ENCODE measurements around the gene KAT8. TPM values are rescaled to one million over a fixed set of nuclear protein-coding genes. Genes with fewer than 3 reads are reported as not detected.

Gene KAT8
- total and polyA plus RNA-seq, 10 of the 15 experiments (the other 5 are each of a cell fraction or from before 2014, with no cell fraction given), result 5.5 to 55.8 (median 39.6) TPM

DNA sequence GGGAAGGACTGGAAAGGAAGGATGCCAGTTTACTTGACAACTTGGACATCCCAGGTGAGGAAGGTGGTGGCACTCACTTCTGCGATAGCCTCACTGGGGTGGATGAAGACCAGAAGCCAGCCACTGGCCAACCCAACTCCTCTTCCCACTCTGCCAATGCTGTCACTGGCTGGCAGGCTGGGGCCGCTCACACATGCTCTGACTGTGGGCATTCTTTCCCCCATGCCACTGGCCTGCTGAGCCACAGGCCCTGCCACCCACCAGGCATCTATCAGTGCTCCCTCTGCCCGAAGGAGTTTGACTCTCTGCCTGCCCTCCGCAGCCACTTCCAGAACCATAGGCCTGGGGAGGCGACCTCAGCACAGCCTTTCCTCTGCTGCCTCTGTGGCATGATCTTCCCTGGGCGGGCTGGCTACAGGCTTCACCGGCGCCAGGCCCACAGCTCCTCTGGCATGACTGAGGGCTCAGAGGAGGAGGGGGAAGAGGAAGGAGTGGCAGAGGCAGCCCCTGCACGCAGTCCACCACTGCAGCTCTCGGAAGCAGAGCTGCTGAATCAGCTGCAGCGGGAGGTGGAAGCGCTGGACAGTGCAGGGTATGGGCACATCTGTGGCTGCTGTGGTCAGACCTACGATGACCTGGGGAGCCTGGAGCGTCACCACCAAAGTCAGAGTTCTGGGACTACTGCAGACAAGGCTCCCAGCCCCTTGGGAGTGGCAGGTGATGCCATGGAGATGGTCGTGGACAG, 38.7 kb upstream of the KAT8 start:
- Histone ChIP-seq H4K20me1 (ENCODE audit: control insufficient read depth, insufficient read depth) (no peaks in the 10 kb centered on the region), H3K4me3 (no peak overlapping the region), H2AFZ (ENCODE audit: control insufficient read depth, low read depth, low read length) (no peak overlapping the region), H3K9ac (ENCODE audit: control insufficient read depth, insufficient read depth, low read length) (no peak overlapping the region), H3K4me2 (ENCODE audit: control insufficient read depth, insufficient read depth) (no peak overlapping the region), H3K4me1 (ENCODE audit: control insufficient read depth, insufficient read depth, low read length) (no peaks in the 10 kb centered on the region; the same call in 1 of the 2 replicates), H3K79me2 (ENCODE audit: control insufficient read depth, insufficient read depth, low read length) (peaks cover 17% of the 10 kb centered on the region), H3K27ac (ENCODE audit: control insufficient read depth, insufficient read depth) (no peak overlapping the region), H3K9me3 (replicated peaks; ENCODE audit: control insufficient read depth, insufficient read depth, low read length) (no peaks in the 10 kb centered on the region), H3K27me3 (replicated peaks in 1 of 2; ENCODE audit: control insufficient read depth in 2 of 2, insufficient read depth in 2 of 2, low read length in 1 of 2) (no peaks in the 10 kb centered on the region), H3K36me3 (ENCODE audit: control insufficient read depth in 2 of 2, insufficient read depth in 2 of 2, low read length in 1 of 2) (peaks cover 8 to 14% of the 10 kb centered on the region in 2 experiments; a peak in 3 of 4 replicates)
- 91% methylated on average over 15 of the region's 15 CpGs for WGBS (ENCODE audit: insufficient coverage, insufficient replicate concordance, low lambda C conversion rate, missing lambda C conversion rate)
- intact Hi-C loops (cut with micrococcal nuclease; ENCODE audit: unreplicated experiment), result loop anchor here (10.0 kb wide), 1 partner anchor 84 kb away; no protein-coding TSS in a partner anchor
- TF ChIP-seq POLR2A (IDR thresholded peaks at IDR 0.05; ENCODE audit: low read depth, low read length) (peak; percentile 42; the same call in 1 of the 2 replicates), SIX5 (IDR thresholded peaks at IDR 0.05; ENCODE audit: low read depth, low read length, severe bottlenecking) (no peak)
- BruUV-seq (replicated peaks), result no TSS peak
- DNase-seq (ENCODE audit: low read depth, low spot score) (no peak), ATAC-seq (no peak), FAIRE-seq (no peak)
- ChIA-PET SMC1A (ENCODE audit: uncharacterized antibody, unreplicated experiment) (no interaction called here), POLR2A (interaction anchor here (0.5 kb wide), 1 partner anchor 31 kb away, joined by 3 read pairs; no protein-coding TSS in a partner anchor), RAD21 (ENCODE audit: unreplicated experiment) (no interaction called here), CTCF (interaction anchor here (1.2 kb wide), 1 partner anchor 94 kb away, joined by 4 read pairs; the partner anchor contains the start of gene HSD3B7)
- in situ Hi-C loops (cut with MboI), result no loop called here

DNA sequence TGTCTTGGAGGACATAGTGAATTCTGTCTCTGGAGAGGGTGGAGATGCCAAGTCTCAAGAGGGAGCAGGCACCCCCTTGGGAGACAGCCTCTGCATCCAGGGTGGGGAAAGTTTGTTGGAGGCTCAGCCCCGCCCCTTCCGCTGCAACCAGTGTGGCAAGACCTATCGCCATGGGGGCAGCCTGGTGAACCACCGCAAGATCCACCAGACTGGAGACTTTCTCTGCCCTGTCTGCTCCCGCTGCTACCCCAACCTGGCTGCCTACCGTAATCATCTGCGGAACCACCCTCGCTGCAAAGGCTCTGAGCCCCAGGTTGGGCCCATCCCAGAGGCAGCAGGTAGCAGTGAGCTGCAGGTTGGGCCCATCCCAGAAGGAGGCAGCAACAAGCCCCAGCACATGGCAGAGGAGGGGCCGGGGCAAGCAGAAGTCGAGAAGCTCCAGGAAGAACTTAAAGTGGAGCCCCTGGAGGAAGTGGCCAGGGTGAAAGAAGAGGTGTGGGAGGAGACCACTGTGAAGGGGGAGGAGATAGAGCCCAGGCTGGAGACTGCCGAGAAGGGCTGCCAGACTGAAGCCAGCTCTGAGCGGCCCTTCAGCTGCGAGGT, 38.0 kb upstream of the KAT8 start:
- H3K4me1 ChIP-seq (ENCODE audit: control insufficient read depth, insufficient read depth, low read length), result no peaks in the 10 kb centered on the region; the same call in 1 of the 2 replicates
- ChIA-PET CTCF (no interaction called here), SMC1A (ENCODE audit: uncharacterized antibody, unreplicated experiment) (no interaction called here), POLR2A (interaction anchor here (0.5 kb wide), 1 partner anchor 31 kb away, joined by 3 read pairs; no protein-coding TSS in a partner anchor), RAD21 (ENCODE audit: unreplicated experiment) (no interaction called here)
- H3K4me2 ChIP-seq (ENCODE audit: control insufficient read depth, insufficient read depth), result no peak overlapping the region
- H2AFZ ChIP-seq (ENCODE audit: control insufficient read depth, low read depth, low read length), result no peak overlapping the region
- WGBS (ENCODE audit: insufficient coverage, insufficient replicate concordance, low lambda C conversion rate, missing lambda C conversion rate), result 99% methylated on average over 13 of the region's 13 CpGs
- intact Hi-C loops (cut with micrococcal nuclease; ENCODE audit: unreplicated experiment), result loop anchor here (10.0 kb wide), 1 partner anchor 85 kb away; no protein-coding TSS in a partner anchor
- H3K4me3 ChIP-seq, result no peak overlapping the region
- peaks cover 8 to 14% of the 10 kb centered on the region in 2 experiments; a peak in 3 of 4 replicates for H3K36me3 ChIP-seq (ENCODE audit: control insufficient read depth in 2 of 2, insufficient read depth in 2 of 2, low read length in 1 of 2)
- H3K27ac ChIP-seq (ENCODE audit: control insufficient read depth, insufficient read depth), result no peak overlapping the region
- FAIRE-seq (no peak), ATAC-seq (no peak), DNase-seq (ENCODE audit: low read depth, low spot score) (no peak)
- TF ChIP-seq POLR2A (IDR thresholded peaks at IDR 0.05; ENCODE audit: low read depth, low read length) (0 out of 2 replicates have a peak, but pooled peaks have one; percentile 27), MEF2B (IDR thresholded peaks at IDR 0.05; ENCODE audit: partially characterized antibody, poor library complexity, severe bottlenecking) (no peak)
- no peaks in the 10 kb centered on the region for H3K27me3 ChIP-seq (replicated peaks in 1 of 2; ENCODE audit: control insufficient read depth in 2 of 2, insufficient read depth in 2 of 2, low read length in 1 of 2)
- in situ Hi-C loops (cut with MboI), result no loop called here
- H3K9me3 ChIP-seq (replicated peaks; ENCODE audit: control insufficient read depth, insufficient read depth, low read length), result no peaks in the 10 kb centered on the region
- no TSS peak for BruUV-seq (replicated peaks)
- no peak overlapping the region for H3K9ac ChIP-seq (ENCODE audit: control insufficient read depth, insufficient read depth, low read length)
- peaks cover 15% of the 10 kb centered on the region for H3K79me2 ChIP-seq (ENCODE audit: control insufficient read depth, insufficient read depth, low read length)
- no peaks in the 10 kb centered on the region; the same call in 1 of the 2 replicates for H4K20me1 ChIP-seq (ENCODE audit: control insufficient read depth, insufficient read depth)

Measured in GM12878 (cell line).